CD4-positive, alpha-beta T cell treated with Interleukin-6 at 100 ng/mL for 8 hours (primary cell): ENCODE measurements around the gene LYVE1.
A peak's percentile ranks its signal among the peaks of the same experiment; 100 is the strongest.

Experiments
- DNase-seq: peaks from one replicate; pipeline ENCODE4 v3.0.0-alpha.2; 2020; ENCODE audit warnings: mixed read lengths, low spot score

Gene LYVE1

GRCh38 chr11:10558288-10558687 is 10.2 kb downstream of the LYVE1 start:
- no peak for DNase-seq

GRCh38 chr11:10556590-10556989 is 11.9 kb downstream of the LYVE1 start:
- no peak for DNase-seq

GRCh38 chr11:10551845-10552352 is 16.6 kb downstream of the LYVE1 start:
- DNase-seq = no peak

- no peak for DNase-seq
Observed at GRCh38 chr11:10551290-10551592, 17.2 kb downstream of the LYVE1 start.

- no peak for DNase-seq
Observed at GRCh38 chr11:10550503-10551289, 17.8 kb downstream of the LYVE1 start.

GRCh38 chr11:10544491-10545465 is 23.7 kb downstream of the LYVE1 start:
- no peak for DNase-seq

- no peak for DNase-seq
Observed at GRCh38 chr11:10543782-10544181, 24.7 kb downstream of the LYVE1 start.

- no peak for DNase-seq
Observed at GRCh38 chr11:10542776-10543175, 25.7 kb downstream of the LYVE1 start.

GRCh38 chr11:10541561-10541930 is 26.9 kb downstream of the LYVE1 start:
- no peak for DNase-seq

- peak; percentile 90 for DNase-seq
Observed at GRCh38 chr11:10540915-10541560, 27.4 kb downstream of the LYVE1 start, which contains the start of gene RNF141. TSS of gene RNF141 (minus strand) at chr11:10541187. CDS start at chr11:10534158, 7,029 bp downstream.

GRCh38 chr11:10540546-10540914 is 27.9 kb downstream of the LYVE1 start:
- no peak for DNase-seq

- DNase-seq = no peak
Observed at GRCh38 chr11:10539339-10539738, 29.1 kb downstream of the LYVE1 start.

GRCh38 chr11:10538924-10539323 is 29.5 kb downstream of the LYVE1 start:
- no peak for DNase-seq

GRCh38 chr11:10537600-10537999 is 30.9 kb downstream of the LYVE1 start:
- DNase-seq = no peak

GRCh38 chr11:10534316-10534715 is 34.1 kb downstream of the LYVE1 start:
- DNase-seq = no peak

- no peak for DNase-seq
Observed at GRCh38 chr11:10533323-10533722, 35.1 kb downstream of the LYVE1 start.

- no peak for DNase-seq
Observed at GRCh38 chr11:10532526-10532925, 35.9 kb downstream of the LYVE1 start.

GRCh38 chr11:10529279-10529678 is 39.2 kb downstream of the LYVE1 start:
- DNase-seq = no peak

- no peak for DNase-seq
Observed at GRCh38 chr11:10528121-10528520, 40.3 kb downstream of the LYVE1 start.

GRCh38 chr11:10526974-10527918 is 41.2 kb downstream of the LYVE1 start:
- DNase-seq = no peak

GRCh38 chr11:10524471-10524870 is 44.0 kb downstream of the LYVE1 start:
- no peak for DNase-seq
